ENCODE results near the gene MOXD1. TPM values are rescaled to one million over a fixed set of nuclear protein-coding genes. Genes with fewer than 3 reads are reported as not detected.

MOXD1 gene
- total RNA-seq, 1 donor from 2014 or later: 22.0 TPM

DNA sequence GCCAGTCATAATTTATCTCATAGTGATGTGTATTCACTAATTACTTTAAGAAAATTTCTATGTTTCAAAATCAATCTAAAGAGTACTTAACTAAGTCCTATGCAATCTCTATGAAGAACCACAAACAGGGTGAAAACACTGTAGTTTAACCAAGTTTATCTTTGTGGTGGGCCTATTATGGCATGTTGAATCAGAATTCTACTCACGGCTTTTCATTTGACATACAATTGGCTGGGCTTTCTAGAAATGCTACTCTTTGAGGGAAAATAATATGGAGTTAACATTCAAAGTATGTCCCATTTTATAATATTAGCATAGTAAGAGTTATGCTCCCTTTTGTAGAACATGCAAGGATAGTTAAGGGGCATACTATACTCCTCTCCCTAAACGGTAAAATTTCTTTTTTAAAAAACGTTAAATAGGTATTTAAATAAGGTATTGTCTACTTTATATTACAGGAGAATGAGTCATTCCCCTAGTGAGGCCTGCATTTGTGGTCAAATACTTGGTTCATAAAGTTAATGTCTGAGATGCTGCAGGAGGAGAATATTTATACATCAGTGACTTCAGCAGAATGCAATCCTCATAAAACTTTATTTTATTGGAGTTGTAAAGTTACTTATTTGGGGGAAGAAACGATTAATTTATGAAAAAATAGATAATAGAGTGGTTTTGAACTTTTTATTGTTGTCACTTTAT lies 1.8 kb downstream of the MOXD1 start:
- DNase-seq (ENCODE audit: extremely low spot score, unreplicated experiment): no peak
- no peak overlapping the region for H3K27ac Mint-ChIP-seq
- H3K27me3 Mint-ChIP-seq: peaks cover 64% of the 10 kb centered on the region
- peak overlapping the region; percentile 85 for H3K4me3 Mint-ChIP-seq
- no peaks in the 10 kb centered on the region for H3K9me3 Mint-ChIP-seq
- TF ChIP-seq CTCF (conservative IDR thresholded peaks at IDR 0.05): no peak
- peaks cover 4% of the 10 kb centered on the region for H3K36me3 Mint-ChIP-seq
- no peaks in the 10 kb centered on the region for H3K4me1 Mint-ChIP-seq (ENCODE audit: unreplicated experiment)

DNA sequence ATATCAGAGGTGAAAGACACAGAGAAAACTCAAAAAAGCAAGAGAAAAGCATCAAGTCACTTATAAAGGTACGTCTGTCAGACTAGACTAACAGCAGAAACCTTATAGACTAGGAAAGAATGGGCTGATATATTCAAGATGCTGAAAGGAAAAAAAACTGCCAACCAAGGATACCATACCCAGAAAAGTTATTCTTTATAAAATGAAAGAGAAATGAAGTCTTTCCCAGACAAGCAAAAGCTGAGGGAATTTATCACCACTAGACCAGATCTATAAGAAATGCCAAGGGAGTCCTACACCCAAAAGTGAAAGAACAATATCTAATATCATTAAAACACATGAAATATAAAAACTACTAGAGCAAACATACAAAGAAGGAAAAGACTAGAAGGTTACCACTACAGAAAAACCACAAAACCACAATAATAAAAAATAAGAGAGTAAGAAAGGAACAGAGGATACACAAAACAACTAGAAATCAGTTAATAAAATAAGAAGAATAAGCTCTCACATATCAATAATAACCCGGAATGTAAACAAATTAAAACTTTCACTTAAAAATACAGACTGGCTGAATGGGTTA lies 6.2 kb downstream of the MOXD1 start:
- no peak for TF ChIP-seq CTCF (conservative IDR thresholded peaks at IDR 0.05)
- H3K9me3 Mint-ChIP-seq: peaks cover 12% of the 10 kb centered on the region
- no peak overlapping the region for H3K27ac Mint-ChIP-seq

DNA sequence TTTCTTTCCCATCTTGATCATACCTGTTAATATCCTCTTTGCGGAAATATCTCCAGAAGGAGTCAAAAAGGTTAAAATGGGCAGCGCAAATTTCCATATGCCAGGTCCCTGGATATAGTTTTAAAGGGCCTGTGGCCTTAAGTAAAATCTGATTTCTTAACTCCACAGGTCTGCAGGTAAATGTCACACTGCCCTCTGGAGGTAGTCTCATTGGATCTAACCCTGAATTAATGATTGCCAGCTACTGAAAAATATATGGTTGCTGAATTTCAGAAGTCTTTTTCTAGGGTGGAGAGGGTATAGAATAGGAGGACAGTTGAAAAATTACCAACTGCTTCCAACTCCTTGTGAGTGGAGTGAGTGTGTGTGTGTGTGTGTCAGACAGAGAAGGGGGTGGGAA lies 8.5 kb downstream of the MOXD1 start:
- H3K4me1 Mint-ChIP-seq (ENCODE audit: unreplicated experiment): peaks cover 10% of the 10 kb centered on the region
- peaks cover 12% of the 10 kb centered on the region for H3K9me3 Mint-ChIP-seq
- H3K27ac Mint-ChIP-seq: no peak overlapping the region
- H3K27me3 Mint-ChIP-seq: peaks cover 12% of the 10 kb centered on the region
- H3K36me3 Mint-ChIP-seq: peaks cover 9% of the 10 kb centered on the region
- no peak overlapping the region for H3K4me3 Mint-ChIP-seq
- TF ChIP-seq CTCF (conservative IDR thresholded peaks at IDR 0.05): peak; percentile 25
- no peak for DNase-seq (ENCODE audit: extremely low spot score, unreplicated experiment)

More for the DNA sequence above, 6.2 kb downstream of the MOXD1 start:
- Mint-ChIP-seq H3K4me1 (ENCODE audit: unreplicated experiment) (peaks cover 10% of the 10 kb centered on the region), H3K27me3 (peaks cover 26% of the 10 kb centered on the region), H3K4me3 (no peak overlapping the region), H3K36me3 (peaks cover 9% of the 10 kb centered on the region)
- DNase-seq (ENCODE audit: extremely low spot score, unreplicated experiment): no peak

DNA sequence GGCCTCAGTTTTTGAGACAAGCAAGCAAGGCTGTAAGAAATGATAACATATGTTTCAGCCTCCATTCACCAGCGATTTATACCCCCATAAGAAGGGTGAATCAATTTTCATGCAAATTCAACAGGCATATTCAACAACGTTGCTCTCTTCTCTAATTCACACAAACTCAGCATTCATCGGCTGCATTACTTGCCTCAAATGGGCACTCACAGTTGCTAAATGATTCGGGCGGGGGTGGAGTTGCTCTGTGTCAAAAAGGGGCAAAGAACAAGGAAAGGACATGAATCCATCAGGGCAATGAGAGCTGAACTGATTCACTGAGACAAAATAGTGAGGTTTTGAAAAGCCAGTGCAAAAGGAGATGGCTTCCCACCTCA lies 9.0 kb downstream of the MOXD1 start:
- no peak for TF ChIP-seq CTCF (conservative IDR thresholded peaks at IDR 0.05)
- peaks cover 10% of the 10 kb centered on the region for H3K4me1 Mint-ChIP-seq (ENCODE audit: unreplicated experiment)
- H3K27ac Mint-ChIP-seq: no peak overlapping the region
- peaks cover 9% of the 10 kb centered on the region for H3K36me3 Mint-ChIP-seq
- H3K4me3 Mint-ChIP-seq: no peak overlapping the region
- peaks cover 6% of the 10 kb centered on the region for H3K27me3 Mint-ChIP-seq
- no peak for DNase-seq (ENCODE audit: extremely low spot score, unreplicated experiment)
- H3K9me3 Mint-ChIP-seq: peaks cover 12% of the 10 kb centered on the region

- Mint-ChIP-seq H3K27me3 (peaks cover 6% of the 10 kb centered on the region), H3K27ac (no peak overlapping the region), H3K4me1 (ENCODE audit: unreplicated experiment) (peaks cover 10% of the 10 kb centered on the region), H3K4me3 (peak overlapping the region; percentile 28), H3K36me3 (peaks cover 9% of the 10 kb centered on the region), H3K9me3 (peaks cover 12% of the 10 kb centered on the region)
- no peak for DNase-seq (ENCODE audit: extremely low spot score, unreplicated experiment)
- TF ChIP-seq CTCF (conservative IDR thresholded peaks at IDR 0.05): no peak
Measured at GRCh38 chr6:132391391-132392269, 9.6 kb downstream of the MOXD1 start.
